Ovary (tissue), 9 donors: Measurements from ENCODE around the gene UBE2D1. TPM values are rescaled to one million over a fixed set of nuclear protein-coding genes. Genes with fewer than 3 reads are reported as not detected.

Source experiments
- DNase-seq, 5 donors: peaks; one replicate each; pipeline ENCODE4 v3.0.0-alpha.2; 2019 to 2020
- H3K27ac ChIP-seq, 2 donors: fragments of 200-600 bp; one replicate each; pipeline versions ENCODE4 v1.5.1 to v1.8.0; 2019 to 2022
- H3K27me3 ChIP-seq: fragments of 200-600 bp; one replicate; pipeline ENCODE4 v1.8.0; 2022
- H3K36me3 ChIP-seq: fragments of 200-600 bp; sonication (generic); one replicate; pipeline ENCODE4 v1.5.1; 2019
- H3K4me1 ChIP-seq: one replicate; pipeline ENCODE4 v1.8.1; 2013; ENCODE audit warnings: mild to moderate bottlenecking, moderate library complexity; ENCODE audit not compliant: insufficient read depth
- H3K4me3 ChIP-seq: fragments of 200-600 bp; sonication (generic); one replicate; pipeline ENCODE4 v1.5.1; 2017
- H3K9me3 ChIP-seq, 2 donors: fragments of 200-600 bp in 1 of 2; sonication (generic) in 1 of 2; one replicate each; pipeline versions ENCODE4 v1.5.1 to v1.8.1; 2013 to 2019; ENCODE audit warnings: mild to moderate bottlenecking in 1 of 2, moderate library complexity in 1 of 2
- CTCF ChIP-seq, 3 donors: fragments of 450-650 bp in 2 of 3; fragments of 200-600 bp in 1 of 3; IDR thresholded peaks; one replicate each; pipeline versions ENCODE4 v1.5.1 to v1.8.0; 2016 to 2022; ENCODE audit warnings: antibody characterized with exemption in 3 of 3, mild to moderate bottlenecking in 1 of 3
- EP300 ChIP-seq: sonication (generic); formaldehyde crosslinking; IDR thresholded peaks from one replicate; pipeline ENCODE4 v1.6.1; 2017; ENCODE audit warnings: antibody characterized with exemption
- POLR2A ChIP-seq: fragments of 450-650 bp; IDR thresholded peaks from one replicate; pipeline ENCODE4 v1.6.1; 2017; ENCODE audit warnings: antibody characterized with exemption, mild to moderate bottlenecking, moderate library complexity
- WGBS, 3 donors: extraction: QIAGEN DNeasy Blood & Tissue Kit in 1 of 3; methylation state at CpG; one replicate each; pipeline versions ENCODE4 v1.1.5 to v1.1.7; 2013 to 2017; 5-methylcytosine and 5-hydroxymethylcytosine counted together
- intact Hi-C, 4 donors: fragments of 100-400 bp; cut with DNase I; formaldehyde crosslinking; loops; one replicate each; pipeline versions ENCODE4 v1.11.0 to v1.15.1; 2022 to 2023
- polyA plus RNA-seq, 2 donors: library from polyadenylated mRNA; stranded (reverse); fragments of 200-250 nt in 1 of 2; fragments of 350-450 nt in 1 of 2; fragmentation: Illumina TruSeq in 1 of 2; extraction: RNeasy Lipid Tissue Mini Kit (QIAGEN cat#74804) in 1 of 2; gene quantifications; one replicate each; pipeline ENCODE4 v1.2.3, GENCODE V29; 2013 to 2014
- total RNA-seq, 7 donors: library from RNA; depleted of rRNA in 2 of 7; stranded (reverse); fragments of >200 nt in 2 of 7; fragmentation: NEBNext Ultra II Directional in 3 of 7; extraction: Animal tissue kit (Norgen Biotek cat#: 25700) in 3 of 7; gene quantifications; one replicate each; pipeline versions ENCODE4 v1.1.0 to v1.2.4, GENCODE V29; 2016 to 2023
- donor health status: DM: no; HTN: no; CAD: no; lungs with moderate emphysema.
- donor health status: DM: no; HTN: no; CAD: no.
- donor health status: Bipolar disorder and iron deficiency.
- donor health status: DM: yes; HTN: yes; CAD: no.
- donor health status: DM: no; HTN: no; CAD: no.
- donor health status: DM: yes; HTN: yes; CAD: no.

Gene UBE2D1
- total and polyA plus RNA-seq, 9 donors: 9.8 to 20.1 (median 14.1) TPM

GRCh38 chr10:58328233-58328632, 6.6 kb upstream of the UBE2D1 start:
- DNase-seq: no peak
- Histone ChIP-seq H3K27ac (no peak overlapping the region), H3K4me3 (no peak overlapping the region), H3K4me1 (no peaks in the 10 kb centered on the region), H3K36me3 (no peaks in the 10 kb centered on the region), H3K27me3 (no peaks in the 10 kb centered on the region), H3K9me3 (no peaks in the 10 kb centered on the region)
- intact Hi-C loops: no loop called here
- WGBS, 3 donors: 96 to 100% (median 100%) methylated on average over 1 of the region's 1 CpG
- TF ChIP-seq POLR2A (no peak), EP300 (no peak), CTCF (IDR thresholded peaks at IDR 0.05) (no peak)

- 90 to 96% (median 94%) methylated on average over 1 of the region's 1 CpG for WGBS, 3 donors
- no peak for DNase-seq
- no peak overlapping the region for H3K27ac ChIP-seq
- no peak for TF ChIP-seq EP300
- TF ChIP-seq POLR2A: no peak
- TF ChIP-seq CTCF (IDR thresholded peaks at IDR 0.05): no peak
- intact Hi-C loops: no loop called here
- H3K36me3 ChIP-seq: no peaks in the 10 kb centered on the region
- H3K4me1 ChIP-seq: no peaks in the 10 kb centered on the region
- no peaks in the 10 kb centered on the region for H3K9me3 ChIP-seq
- H3K27me3 ChIP-seq: no peaks in the 10 kb centered on the region
- H3K4me3 ChIP-seq: no peak overlapping the region
These were observed 4.4 kb upstream of the UBE2D1 start for GRCh38 chr10:58330431-58330830.

- no peak for DNase-seq
- 78 to 91% (median 89%) methylated on average over 2 of the region's 2 CpGs for WGBS, 3 donors
- H3K27me3 ChIP-seq: no peaks in the 10 kb centered on the region
- intact Hi-C loops: no loop called here
- no peak overlapping the region for H3K4me3 ChIP-seq
- H3K4me1 ChIP-seq: no peaks in the 10 kb centered on the region
- TF ChIP-seq EP300: no peak
- H3K36me3 ChIP-seq: no peaks in the 10 kb centered on the region
- no peaks in the 10 kb centered on the region for H3K9me3 ChIP-seq
- H3K27ac ChIP-seq: no peak overlapping the region
These were observed 3.2 kb upstream of the UBE2D1 start for GRCh38 chr10:58331646-58332045.

- peak in 2 of 5 donors; percentile 8 to 26 for DNase-seq
- TF ChIP-seq CTCF (IDR thresholded peaks at IDR 0.05) (no peak), POLR2A (no peak), EP300 (no peak)
- H3K27ac ChIP-seq: peak overlapping the region; percentile 49 to 61
- no peaks in the 10 kb centered on the region for H3K36me3 ChIP-seq
- no peaks in the 10 kb centered on the region for H3K4me1 ChIP-seq
- H3K9me3 ChIP-seq: no peaks in the 10 kb centered on the region
- H3K4me3 ChIP-seq: peak overlapping the region; percentile 96
- intact Hi-C loops: no loop called here
- 2 to 4% (median 3%) methylated on average over 37 of the region's 37 CpGs for WGBS, 3 donors
- no peaks in the 10 kb centered on the region for H3K27me3 ChIP-seq
These were observed 650 bp downstream of the UBE2D1 start for GRCh38 chr10:58335306-58336005.

GRCh38 chr10:58336242-58336641, 1.4 kb downstream of the UBE2D1 start:
- Histone ChIP-seq H3K27me3 (no peaks in the 10 kb centered on the region), H3K4me3 (no peak overlapping the region), H3K36me3 (no peaks in the 10 kb centered on the region), H3K9me3 (no peaks in the 10 kb centered on the region), H3K27ac (no peak overlapping the region), H3K4me1 (no peaks in the 10 kb centered on the region)
- TF ChIP-seq CTCF (IDR thresholded peaks at IDR 0.05) (no peak), POLR2A (no peak), EP300 (no peak)
- DNase-seq: no peak
- 91 to 97% (median 93%) methylated on average over 4 of the region's 4 CpGs for WGBS, 3 donors
- intact Hi-C loops: no loop called here
